ENCODE measurements around the gene BEST1. TPM values are rescaled to one million over a fixed set of nuclear protein-coding genes. Genes with fewer than 3 reads are reported as not detected.
A peak's percentile ranks its signal among the peaks of the same experiment; 100 is the strongest.

BEST1 gene
- total RNA-seq, 4 donors from 2014 or later = 3.0 to 4.0 (median 3.4) TPM

DNA sequence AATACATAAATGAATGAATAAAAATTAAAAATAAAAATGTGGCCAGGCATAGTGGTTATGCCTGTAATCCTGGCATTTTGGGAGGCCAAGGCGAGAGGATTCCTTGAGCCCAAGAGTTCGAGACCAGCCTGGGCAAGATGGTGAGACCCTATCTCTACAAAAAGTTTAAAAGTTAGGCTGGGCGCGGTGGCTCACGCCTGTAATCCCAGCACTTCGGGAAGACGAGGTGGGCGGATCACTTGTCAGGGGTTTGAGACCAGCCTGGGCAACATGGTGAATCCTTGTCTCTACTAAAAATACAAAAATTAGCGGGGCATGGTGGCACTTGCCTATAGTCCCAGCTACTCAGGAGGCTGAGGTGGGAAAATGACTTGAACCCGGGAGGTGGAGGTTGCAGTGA, 9.7 kb upstream of the BEST1 start:
- ATAC-seq = no peak
- TF ChIP-seq, protein P1, sequence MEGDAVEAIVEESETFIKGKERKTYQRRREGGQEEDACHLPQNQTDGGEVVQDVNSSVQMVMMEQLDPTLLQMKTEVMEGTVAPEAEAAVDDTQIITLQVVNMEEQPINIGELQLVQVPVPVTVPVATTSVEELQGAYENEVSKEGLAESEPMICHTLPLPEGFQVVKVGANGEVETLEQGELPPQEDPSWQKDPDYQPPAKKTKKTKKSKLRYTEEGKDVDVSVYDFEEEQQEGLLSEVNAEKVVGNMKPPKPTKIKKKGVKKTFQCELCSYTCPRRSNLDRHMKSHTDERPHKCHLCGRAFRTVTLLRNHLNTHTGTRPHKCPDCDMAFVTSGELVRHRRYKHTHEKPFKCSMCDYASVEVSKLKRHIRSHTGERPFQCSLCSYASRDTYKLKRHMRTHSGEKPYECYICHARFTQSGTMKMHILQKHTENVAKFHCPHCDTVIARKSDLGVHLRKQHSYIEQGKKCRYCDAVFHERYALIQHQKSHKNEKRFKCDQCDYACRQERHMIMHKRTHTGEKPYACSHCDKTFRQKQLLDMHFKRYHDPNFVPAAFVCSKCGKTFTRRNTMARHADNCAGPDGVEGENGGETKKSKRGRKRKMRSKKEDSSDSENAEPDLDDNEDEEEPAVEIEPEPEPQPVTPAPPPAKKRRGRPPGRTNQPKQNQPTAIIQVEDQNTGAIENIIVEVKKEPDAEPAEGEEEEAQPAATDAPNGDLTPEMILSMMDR (IDR thresholded peaks at IDR 0.05) = no peak
- TF ChIP-seq POLR2AphosphoS5 (IDR thresholded peaks at IDR 0.05) (no peak), EP300 (IDR thresholded peaks at IDR 0.05) (no peak), POLR2A (IDR thresholded peaks at IDR 0.05) (no peak)
- no peaks in the 10 kb centered on the region for H3K36me3 ChIP-seq
- WGBS, 2 donors (ENCODE audit: low coverage in 1 of 2) = 89 to 100% methylated on average over 1 to 8 of the region's 10 CpGs
- no peak overlapping the region for H3K27ac ChIP-seq
- no peaks in the 10 kb centered on the region for H3K27me3 ChIP-seq
- peaks cover 0 to 14% (median 0%) of the 10 kb centered on the region in 3 donors for H3K9me3 ChIP-seq
- no peaks in the 10 kb centered on the region for H3K4me1 ChIP-seq
- H3K4me3 ChIP-seq = no peak overlapping the region

DNA sequence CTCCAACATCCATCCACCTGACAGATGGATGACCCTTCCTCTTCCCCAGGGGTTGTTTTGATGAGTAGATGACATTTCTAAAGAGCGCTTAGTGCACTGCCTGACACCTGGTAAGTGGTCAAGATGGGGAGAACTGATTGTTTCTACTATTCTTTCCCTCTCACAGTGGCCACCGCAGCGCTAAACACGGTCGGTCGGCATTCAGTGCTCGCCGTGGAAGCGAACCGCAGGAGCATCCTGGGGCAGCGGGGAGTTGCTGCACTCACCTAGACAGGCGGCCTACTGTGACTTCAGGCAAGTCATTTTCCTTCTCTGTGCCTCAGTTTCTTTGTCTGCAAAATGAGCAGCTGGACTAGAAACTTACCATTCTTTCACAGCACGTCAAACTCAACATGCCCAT, 5.0 kb upstream of the BEST1 start:
- TF ChIP-seq EP300 (IDR thresholded peaks at IDR 0.05) (no peak), POLR2AphosphoS5 (IDR thresholded peaks at IDR 0.05) (no peak), POLR2A (IDR thresholded peaks at IDR 0.05) (no peak)
- TF ChIP-seq, protein P1 (IDR thresholded peaks at IDR 0.05) = no peak
- no peaks in the 10 kb centered on the region for H3K9me3 ChIP-seq
- H3K4me3 ChIP-seq = no peak overlapping the region
- H3K36me3 ChIP-seq = no peaks in the 10 kb centered on the region
- no peak overlapping the region for H3K27ac ChIP-seq
- H3K4me1 ChIP-seq = peaks cover 0 to 25% (median 11%) of the 10 kb centered on the region in 3 donors
- no peaks in the 10 kb centered on the region for H3K27me3 ChIP-seq
- no peak for ATAC-seq
- 60 to 87% methylated on average over 1 to 3 of the region's 13 CpGs for WGBS, 2 donors (ENCODE audit: low coverage in 1 of 2)

DNA sequence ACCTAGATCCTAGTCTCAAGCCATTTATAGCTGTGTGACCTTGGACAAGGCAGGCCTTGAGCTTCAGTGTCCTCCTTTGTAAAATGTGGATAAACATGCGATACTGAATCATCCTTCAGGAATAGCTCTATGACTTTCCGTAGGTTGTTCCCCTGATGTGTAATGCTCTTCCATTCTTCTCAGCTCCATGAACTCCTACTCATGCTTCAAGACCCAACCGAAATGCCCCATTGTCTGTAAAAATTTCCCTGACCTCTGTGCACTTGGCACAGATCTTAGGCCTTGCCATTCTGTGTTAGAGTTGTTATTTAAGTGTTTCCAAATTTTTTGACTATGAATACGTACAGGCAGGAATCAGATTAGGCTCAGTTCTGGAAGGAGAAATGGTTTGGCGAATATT, 3.3 kb upstream of the BEST1 start:
- peak overlapping the region in 1 of 4 donors; percentile 40 for H3K27ac ChIP-seq
- TF ChIP-seq POLR2AphosphoS5 (IDR thresholded peaks at IDR 0.05) = no peak
- no peak for TF ChIP-seq POLR2A (IDR thresholded peaks at IDR 0.05)
- TF ChIP-seq, protein P1 (IDR thresholded peaks at IDR 0.05) = no peak
- TF ChIP-seq EP300 (IDR thresholded peaks at IDR 0.05) = no peak
- H3K4me3 ChIP-seq = no peak overlapping the region
- WGBS, 2 donors (ENCODE audit: low coverage in 1 of 2) = 96 to 98% methylated on average over 3 to 5 of the region's 5 CpGs
- H3K36me3 ChIP-seq = no peaks in the 10 kb centered on the region
- ATAC-seq = no peak
- peaks cover 3% of the 10 kb centered on the region for H3K27me3 ChIP-seq
- peaks cover 0 to 25% (median 11%) of the 10 kb centered on the region in 3 donors for H3K4me1 ChIP-seq
- no peaks in the 10 kb centered on the region for H3K9me3 ChIP-seq

DNA sequence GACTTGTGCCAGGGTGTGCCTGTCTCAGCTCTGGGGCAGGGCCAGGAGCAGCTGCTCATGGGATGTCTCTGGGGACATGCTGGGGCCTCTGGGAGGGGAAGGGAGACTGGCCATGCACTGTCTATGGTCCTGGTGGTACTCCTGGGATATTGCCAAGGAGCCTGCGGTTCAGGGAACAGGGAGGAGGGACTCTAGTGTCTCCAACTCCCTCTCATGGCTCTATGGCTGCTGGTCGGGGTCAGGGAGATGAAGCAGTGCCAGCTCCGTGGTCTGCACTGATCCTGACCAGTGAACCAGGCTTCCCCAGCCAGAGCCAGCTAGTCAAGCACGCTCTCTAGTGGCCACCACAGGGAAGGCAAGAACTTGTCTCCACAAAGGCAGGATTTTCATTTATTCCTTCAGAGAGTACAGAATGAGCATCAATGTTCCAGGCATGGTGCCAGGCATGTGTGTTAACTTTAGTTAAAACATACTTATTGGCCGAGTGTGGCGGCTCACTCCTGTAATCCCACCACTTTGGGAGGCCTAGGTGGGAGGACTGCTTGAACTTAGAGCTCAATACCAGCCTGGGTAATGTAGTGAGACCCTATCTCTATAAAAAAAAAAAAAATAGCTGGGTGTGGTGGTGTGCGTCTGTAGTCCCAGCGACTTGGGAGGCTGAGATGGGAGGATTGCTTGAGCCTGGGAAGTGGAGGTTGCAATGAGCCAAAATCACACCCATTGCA, 2.5 kb upstream of the BEST1 start:
- H3K4me3 ChIP-seq = no peak overlapping the region
- H3K27me3 ChIP-seq = peaks cover 5% of the 10 kb centered on the region
- ATAC-seq = peak; percentile 72
- WGBS, 2 donors (ENCODE audit: low coverage in 1 of 2) = 4 to 5% methylated on average over 3 to 4 of the region's 8 CpGs
- TF ChIP-seq POLR2A (IDR thresholded peaks at IDR 0.05) (no peak), POLR2AphosphoS5 (IDR thresholded peaks at IDR 0.05) (peak; percentile 70)
- TF ChIP-seq, protein P1 (IDR thresholded peaks at IDR 0.05) = peak; percentile 89 to 96 (median 94)
- peaks cover 0 to 25% (median 11%) of the 10 kb centered on the region in 3 donors for H3K4me1 ChIP-seq
- no peaks in the 10 kb centered on the region for H3K9me3 ChIP-seq
- no peaks in the 10 kb centered on the region for H3K36me3 ChIP-seq
- H3K27ac ChIP-seq = peak overlapping the region in 2 of 4 donors; percentile 16 to 40

DNA sequence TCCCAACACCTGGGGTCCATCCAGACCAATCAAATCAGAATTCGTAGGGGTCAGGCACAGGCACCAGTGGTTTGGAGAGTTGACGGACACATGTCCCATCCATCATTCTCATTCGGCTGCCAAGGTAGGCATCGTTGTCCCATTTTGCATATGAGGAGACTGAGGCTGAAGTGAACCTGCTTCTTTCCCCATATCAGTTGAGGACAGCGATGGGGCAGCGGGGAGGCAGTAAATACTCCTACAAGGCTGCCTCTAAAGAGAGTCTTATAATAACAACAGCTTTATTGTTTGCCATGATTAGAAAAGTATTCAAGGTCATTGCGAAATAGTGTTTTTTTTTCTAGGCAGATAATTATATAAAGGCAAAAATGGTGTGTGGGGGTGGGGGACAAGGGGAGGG, 1.6 kb upstream of the BEST1 start:
- no peak for ATAC-seq
- Histone ChIP-seq H3K9me3 (no peaks in the 10 kb centered on the region), H3K27me3 (peaks cover 10% of the 10 kb centered on the region), H3K4me1 (peaks cover 0 to 25% (median 11%) of the 10 kb centered on the region in 3 donors), H3K27ac (no peak overlapping the region), H3K36me3 (no peaks in the 10 kb centered on the region), H3K4me3 (no peak overlapping the region)
- WGBS, 2 donors (ENCODE audit: low coverage in 1 of 2) = 74 to 88% methylated on average over 3 to 7 of the region's 7 CpGs
- TF ChIP-seq, protein P1 (IDR thresholded peaks at IDR 0.05) = no peak
- no peak for TF ChIP-seq POLR2A (IDR thresholded peaks at IDR 0.05)

Measured in gastroesophageal sphincter (tissue), 4 donors.